Transverse colon (tissue), 4 donors: Measurements from ENCODE around the gene NRXN2.

Experiments used
- CTCF ChIP-seq, 5 experiments: fragments of 200-600 bp in 3 of 5; fragments of 450-650 bp in 2 of 5; sonication (generic) in 3 of 5; IDR thresholded peaks; 1 replicate in 2 of 5; 2 replicates in 3 of 5; pipeline ENCODE4 v1.5.1; 2016 to 2017; ENCODE audit warnings: antibody characterized with exemption in 5 of 5, inconsistent platforms in 3 of 5, mild to moderate bottlenecking in 2 of 5, moderate library complexity in 1 of 5
- POLR2AphosphoS5 ChIP-seq, 3 donors: sonication (generic); formaldehyde crosslinking; IDR thresholded peaks; one replicate each; pipeline ENCODE4 v1.6.1; 2016; ENCODE audit warnings: antibody characterized with exemption in 3 of 3

DNA sequence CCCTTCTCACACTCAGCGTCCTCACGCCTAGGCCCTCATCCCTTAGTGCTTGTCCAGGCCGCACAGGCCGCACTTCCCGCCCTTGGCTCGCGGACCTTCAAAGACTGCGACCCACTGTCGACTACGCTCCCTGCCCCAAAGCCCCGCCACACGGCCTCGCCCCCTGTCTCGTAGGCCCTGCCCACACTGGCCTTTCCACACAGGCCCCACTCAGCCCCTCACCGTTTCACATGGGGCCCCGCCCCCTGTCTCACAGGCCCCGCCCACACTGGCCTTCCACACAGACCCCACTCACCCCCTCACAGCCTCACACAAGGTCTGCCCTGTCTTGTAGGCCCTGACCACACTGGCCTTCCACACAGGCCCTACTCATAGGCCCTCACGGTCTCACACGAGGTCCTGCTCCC is 11.0 kb downstream of the NRXN2 start:
- TF ChIP-seq CTCF (IDR thresholded peaks at IDR 0.05) = no peak
- no peak for TF ChIP-seq POLR2AphosphoS5 (IDR thresholded peaks at IDR 0.05)
